K562 (cell line): ENCODE results near the gene RNF6. TPM values are rescaled to one million over a fixed set of nuclear protein-coding genes. Genes with fewer than 3 reads are reported as not detected.

ENCODE experiments used
- CREM ChIP-seq: IDR thresholded peaks from 2 replicates; pipeline ENCODE4 v1.6.1; 2014; ENCODE audit warnings: antibody characterized with exemption, low read depth
- E2F3 ChIP-seq: fragments of 250-450 bp; sonication (Bioruptor Pico); IDR thresholded peaks from 2 replicates; pipeline ENCODE4 v1.4.0; 2020; ENCODE audit warnings: mild to moderate bottlenecking
- E2F8 ChIP-seq: fragments of 450-650 bp; IDR thresholded peaks from 2 replicates; pipeline ENCODE4 v1.7.1; 2018; ENCODE audit warnings: mild to moderate bottlenecking, low read depth; ENCODE audit not compliant: partially characterized antibody
- ETV1 ChIP-seq: fragments of 450-650 bp; conservative IDR thresholded peaks from 2 replicates; pipeline ENCODE4 v1.6.1; 2016; ENCODE audit warnings: missing genetic modification characterization, control low read depth, low read depth, missing compliant biosample characterization
- FOXJ3 ChIP-seq: sonication (generic); formaldehyde crosslinking; IDR thresholded peaks from 2 replicates; pipeline ENCODE4 v1.4.0; 2020; ENCODE audit warnings: mild to moderate bottlenecking, missing genetic modification reagents
- GABPB1 ChIP-seq: sonication (generic); formaldehyde crosslinking; IDR thresholded peaks from 2 replicates; pipeline ENCODE4 v1.8.0; 2022; ENCODE audit warnings: mild to moderate bottlenecking, missing genetic modification reagents
- HNRNPH1 ChIP-seq: fragments of 200-400 bp; formaldehyde crosslinking; optimal IDR thresholded peaks from 2 replicates; pipeline ENCODE3; 2017; ENCODE audit warnings: low read depth, mild to moderate bottlenecking, low read length, moderate library complexity
- LARP7 ChIP-seq: fragments of 450-650 bp; IDR thresholded peaks from 2 replicates; pipeline ENCODE4 v1.6.1; 2016
- LCOR ChIP-seq: sonication (generic); formaldehyde crosslinking; IDR thresholded peaks from 2 replicates; pipeline ENCODE4 v1.8.0; 2022; ENCODE audit warnings: mild to moderate bottlenecking, missing genetic modification reagents
- MAX ChIP-seq: sonication (generic); formaldehyde crosslinking; IDR thresholded peaks from 2 replicates; pipeline ENCODE4 v1.9.0; 2022; ENCODE audit warnings: mild to moderate bottlenecking, missing genetic modification reagents
- MTA3 ChIP-seq: fragments of 450-650 bp; formaldehyde crosslinking; IDR thresholded peaks from 2 replicates; pipeline ENCODE4 v1.6.1; 2017; ENCODE audit warnings: mild to moderate bottlenecking, borderline replicate concordance
- NONO ChIP-seq, 2 experiments: fragments of 200-400 bp in 1 of 2; fragments of 450-650 bp in 1 of 2; formaldehyde crosslinking in 1 of 2; IDR thresholded peaks; 2 replicates each; pipeline ENCODE4 v1.6.1; 2017; ENCODE audit warnings: low read depth in 2 of 2, mild to moderate bottlenecking in 2 of 2, moderate library complexity in 2 of 2, low read length in 1 of 2
- NRF1 ChIP-seq, 2 experiments: fragments of 450-650 bp; IDR thresholded peaks in 1 of 2; conservative IDR thresholded peaks in 1 of 2; 2 replicates each; pipeline ENCODE4 v1.6.1; 2014; ENCODE audit warnings: mild to moderate bottlenecking in 2 of 2
- POLR2G ChIP-seq: fragments of 200-400 bp; formaldehyde crosslinking; IDR thresholded peaks from 2 replicates; pipeline ENCODE4 v1.6.1; 2017; ENCODE audit warnings: low read depth, mild to moderate bottlenecking, antibody characterized with exemption, low read length, moderate library complexity
- RB1 ChIP-seq: fragments of 450-650 bp; IDR thresholded peaks from 2 replicates; pipeline ENCODE4 v1.6.1; 2017; ENCODE audit warnings: low read depth, mild to moderate bottlenecking
- ZBTB33 ChIP-seq: sonication (generic); formaldehyde crosslinking; IDR thresholded peaks from 2 replicates; pipeline ENCODE4 v1.8.1; 2023; ENCODE audit warnings: mild to moderate bottlenecking, missing genetic modification reagents
- ZNF121 ChIP-seq: sonication (generic); formaldehyde crosslinking; conservative IDR thresholded peaks from 2 replicates; pipeline ENCODE4 v1.8.0; 2022; ENCODE audit warnings: missing genetic modification reagents
- ZNF224 ChIP-seq: sonication (generic); formaldehyde crosslinking; IDR thresholded peaks from 2 replicates; pipeline ENCODE4 v1.8.0; 2022; ENCODE audit warnings: mild to moderate bottlenecking, missing genetic modification reagents
- ZNF511 ChIP-seq: sonication (generic); formaldehyde crosslinking; IDR thresholded peaks from 2 replicates; pipeline ENCODE4 v1.8.0; 2022; ENCODE audit warnings: mild to moderate bottlenecking, missing genetic modification reagents
- ZZZ3 ChIP-seq: fragments of 450-650 bp; IDR thresholded peaks from 2 replicates; pipeline ENCODE4 v1.6.1; 2016; ENCODE audit warnings: antibody characterized with exemption, mild to moderate bottlenecking, moderate library complexity
- polyA plus RNA-seq, 8 experiments: library from polyadenylated mRNA; depleted of rRNA in 4 of 8; stranded (reverse) in 5 of 8; unstranded in 3 of 8; fragments of >200 nt; fragmentation: Nextera tagmentation in 2 of 8; fragmentation: Illumina TruSeq in 1 of 8; extraction: Ambion mirVana in 2 of 8; extraction: Trizol in 1 of 8; gene quantifications; 2 replicates each; pipeline versions ENCODE4 v1.2.1 to v1.2.3, GENCODE V29; 2011 to 2014; ENCODE audit warnings: inconsistent platforms in 1 of 8, missing spikeins in 1 of 8
- total RNA-seq, 7 experiments: library from RNA; depleted of rRNA in 6 of 7; stranded (reverse); fragments of >200 nt in 6 of 7; fragmentation: Illumina TruSeq in 2 of 7; extraction: Trizol in 2 of 7; gene quantifications; 2 replicates each; pipeline versions ENCODE4 v1.2.1 to v1.2.3, GENCODE V29; 2011 to 2021; ENCODE audit warnings: low replicate concordance in 1 of 7
- TF ChIP-seq, protein P1 (sequence below): fragments of 450-650 bp; conservative IDR thresholded peaks from 2 replicates; pipeline ENCODE4 v1.6.1; 2016; ENCODE audit warnings: missing genetic modification characterization, low read depth, mild to moderate bottlenecking, missing compliant biosample characterization, moderate library complexity

Gene RNF6
- total and polyA plus RNA-seq, 9 of the 15 experiments (the other 6 are each of a cell fraction or from before 2014, with no cell fraction given), result 12.0 to 31.4 (median 22.3) TPM

DNA sequence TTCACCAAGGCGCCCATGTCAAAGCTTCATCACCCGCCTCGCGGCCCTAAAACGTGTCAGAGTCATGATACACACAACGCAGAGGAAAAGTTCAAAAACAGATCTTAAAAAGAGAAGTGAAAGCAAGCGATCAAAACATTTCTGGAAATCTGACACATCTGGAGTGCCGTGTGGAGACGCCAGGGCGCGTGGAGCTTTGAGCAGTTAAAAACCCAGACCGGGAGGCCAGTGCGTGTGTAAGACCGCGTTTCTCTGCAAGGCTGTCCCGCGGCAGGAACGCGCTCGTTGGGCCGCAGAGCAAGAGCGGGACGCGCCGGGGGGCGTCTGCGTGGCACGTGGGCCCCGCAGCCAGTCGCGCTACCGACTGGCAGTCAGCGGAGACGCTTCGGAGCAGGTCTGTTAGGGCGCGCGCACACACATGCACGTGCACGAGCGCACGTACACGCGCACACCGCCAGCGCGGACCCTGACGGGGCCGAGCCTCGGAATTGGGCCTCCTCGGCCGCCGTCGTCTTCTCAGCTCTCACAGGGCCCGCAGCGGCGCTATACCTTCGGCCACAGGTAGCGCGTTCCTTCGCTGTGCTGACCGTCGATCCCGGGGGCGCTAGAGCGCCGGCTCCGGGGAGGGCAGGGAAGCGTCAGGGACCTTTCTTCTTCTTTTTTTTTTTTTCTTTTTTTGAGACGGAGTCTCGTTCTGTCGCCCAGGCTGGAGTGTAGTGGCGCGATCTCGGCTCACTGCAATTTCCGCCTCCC lies 35.8 kb downstream of the RNF6 start (continued):
- TF ChIP-seq RB1 (peak; percentile 76; the same call in 1 of the 2 replicates), LARP7 (no peak), NRF1 (conservative IDR thresholded peaks at IDR 0.05 in 1 of 2, IDR thresholded peaks at IDR 0.05 in 1 of 2) (peak; percentile 83 to 86), CREM (peak; percentile 44), LCOR (peak; percentile 75; the same call in 1 of the 2 replicates), NONO (IDR thresholded peaks at IDR 0.05; ENCODE audit: low read depth in 2 of 2, low read length in 1 of 2) (0 out of 4 replicates have a peak, but pooled peaks of 1 of the 2 experiments have one; percentile 22), ETV1 (tag) (no peak), GABPB1 (CRISPR knock-in tag) (peak; percentile 67), ZNF511 (CRISPR knock-in tag) (peak; percentile 95), ZZZ3 (no peak), ZNF224 (CRISPR knock-in tag) (peak; percentile 81; the same call in 1 of the 2 replicates), E2F8 (peak; percentile 38), HNRNPH1 (no peak), FOXJ3 (CRISPR knock-in tag) (no peak), MTA3 (peak; percentile 98), E2F3 (CRISPR knock-in tag) (peak; percentile 62; the same call in 1 of the 2 replicates), MAX (peak; percentile 97), ZBTB33 (CRISPR knock-in tag) (peak; percentile 70; the same call in 1 of the 2 replicates), POLR2G (peak; percentile 73), ZNF121 (peak; percentile 48; the same call in 1 of the 2 replicates)
- TF ChIP-seq, protein P1, sequence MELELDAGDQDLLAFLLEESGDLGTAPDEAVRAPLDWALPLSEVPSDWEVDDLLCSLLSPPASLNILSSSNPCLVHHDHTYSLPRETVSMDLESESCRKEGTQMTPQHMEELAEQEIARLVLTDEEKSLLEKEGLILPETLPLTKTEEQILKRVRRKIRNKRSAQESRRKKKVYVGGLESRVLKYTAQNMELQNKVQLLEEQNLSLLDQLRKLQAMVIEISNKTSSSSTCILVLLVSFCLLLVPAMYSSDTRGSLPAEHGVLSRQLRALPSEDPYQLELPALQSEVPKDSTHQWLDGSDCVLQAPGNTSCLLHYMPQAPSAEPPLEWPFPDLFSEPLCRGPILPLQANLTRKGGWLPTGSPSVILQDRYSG, result peak; percentile 82
